ENCODE results near the gene RXYLT1. TPM values are rescaled to one million over a fixed set of nuclear protein-coding genes. Genes with fewer than 3 reads are reported as not detected.
A peak's percentile ranks its signal among the peaks of the same experiment; 100 is the strongest.

Gene RXYLT1
- total and polyA plus RNA-seq, 11 donors: 7.6 to 28.3 (median 20.7) TPM

DNA sequence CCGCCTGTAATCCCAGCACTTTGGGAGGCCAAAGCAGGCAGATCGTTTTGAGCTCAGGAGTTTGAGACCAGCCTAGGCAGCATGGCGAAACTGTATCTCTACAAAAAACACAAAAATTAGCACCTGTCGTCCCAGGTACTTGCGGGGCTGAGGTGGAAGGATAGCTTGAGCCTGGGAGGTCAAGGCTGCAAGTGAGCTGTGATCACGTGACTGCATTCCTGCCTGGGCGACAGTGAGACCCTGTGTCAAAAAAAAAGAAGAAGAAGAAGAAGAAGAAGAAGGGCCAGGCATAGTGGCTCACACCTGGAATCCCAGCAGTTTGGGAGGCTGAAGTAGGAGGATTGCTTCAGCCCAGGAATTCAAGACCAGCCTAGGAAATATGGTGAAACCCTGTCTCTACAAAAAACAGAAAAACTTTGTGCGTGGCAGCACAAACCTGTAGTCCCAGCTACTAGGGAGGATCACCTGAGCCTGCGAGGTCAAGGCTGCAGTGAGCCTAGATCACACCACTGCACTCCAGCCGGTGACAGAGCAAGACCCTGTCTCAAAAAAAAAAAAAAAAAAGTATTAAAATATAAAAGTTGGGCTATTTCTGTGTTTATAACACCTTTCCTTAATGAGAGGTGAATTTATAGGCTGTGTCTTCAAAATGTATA is 15.5 kb downstream of the RXYLT1 start:
- WGBS, 4 donors: 86 to 92% (median 88%) methylated on average over 10 of the region's 10 CpGs
- H3K4me1 ChIP-seq: peaks cover 0 to 3% (median 0%) of the 10 kb centered on the region in 12 donors
- intact Hi-C loops (cut with DNase I): loop anchor here in 4 of 10 donors (5.0 to 10.0 kb wide), 4 partner anchors 120 to 693 kb away; partner anchors contain the start of gene DPY19L2 (in 1 of the 4)
- ATAC-seq (no peak), DNase-seq (no peak)
- no peak overlapping the region for H3K4me3 ChIP-seq
- H3K27me3 ChIP-seq: no peaks in the 10 kb centered on the region
- no peak for TF ChIP-seq POLR2A (IDR thresholded peaks at IDR 0.05)
- TF ChIP-seq, protein P1, sequence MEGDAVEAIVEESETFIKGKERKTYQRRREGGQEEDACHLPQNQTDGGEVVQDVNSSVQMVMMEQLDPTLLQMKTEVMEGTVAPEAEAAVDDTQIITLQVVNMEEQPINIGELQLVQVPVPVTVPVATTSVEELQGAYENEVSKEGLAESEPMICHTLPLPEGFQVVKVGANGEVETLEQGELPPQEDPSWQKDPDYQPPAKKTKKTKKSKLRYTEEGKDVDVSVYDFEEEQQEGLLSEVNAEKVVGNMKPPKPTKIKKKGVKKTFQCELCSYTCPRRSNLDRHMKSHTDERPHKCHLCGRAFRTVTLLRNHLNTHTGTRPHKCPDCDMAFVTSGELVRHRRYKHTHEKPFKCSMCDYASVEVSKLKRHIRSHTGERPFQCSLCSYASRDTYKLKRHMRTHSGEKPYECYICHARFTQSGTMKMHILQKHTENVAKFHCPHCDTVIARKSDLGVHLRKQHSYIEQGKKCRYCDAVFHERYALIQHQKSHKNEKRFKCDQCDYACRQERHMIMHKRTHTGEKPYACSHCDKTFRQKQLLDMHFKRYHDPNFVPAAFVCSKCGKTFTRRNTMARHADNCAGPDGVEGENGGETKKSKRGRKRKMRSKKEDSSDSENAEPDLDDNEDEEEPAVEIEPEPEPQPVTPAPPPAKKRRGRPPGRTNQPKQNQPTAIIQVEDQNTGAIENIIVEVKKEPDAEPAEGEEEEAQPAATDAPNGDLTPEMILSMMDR (IDR thresholded peaks at IDR 0.05): no peak
- no peaks in the 10 kb centered on the region for H3K9me3 ChIP-seq
- H3K36me3 ChIP-seq: peaks cover 0 to 27% (median 17%) of the 10 kb centered on the region in 9 donors
- H3K27ac ChIP-seq: no peak overlapping the region

DNA sequence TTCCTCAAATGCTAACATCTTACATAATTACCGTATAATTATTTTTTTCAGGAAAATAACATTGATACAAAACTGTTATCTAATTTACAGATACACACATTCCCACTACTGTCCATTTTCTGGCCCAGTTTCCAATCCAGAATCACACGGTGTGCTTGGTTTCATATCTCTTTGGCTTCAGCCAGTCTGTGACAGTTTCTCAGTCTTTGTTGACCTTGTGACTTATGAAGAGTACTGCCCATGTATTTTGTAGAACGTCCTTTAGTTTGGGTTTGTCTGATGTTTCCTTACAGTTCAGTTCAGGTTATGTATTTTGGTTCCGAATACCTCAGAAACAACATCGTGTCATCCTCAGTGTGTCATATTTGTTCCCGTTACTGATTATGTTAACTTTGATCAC is 16.2 kb downstream of the RXYLT1 start:
- peak; percentile 36 to 75 (median 64) for ATAC-seq
- no peaks in the 10 kb centered on the region for H3K9me3 ChIP-seq
- WGBS, 4 donors: 59 to 73% (median 67%) methylated on average over 6 of the region's 6 CpGs

GRCh38 chr12:63802012-63802608 is 22.4 kb downstream of the RXYLT1 start:
- DNase-seq: no peak
- Histone ChIP-seq H3K4me1 (no peaks in the 10 kb centered on the region), H3K36me3 (peaks cover 0 to 33% (median 15%) of the 10 kb centered on the region in 9 donors), H3K9me3 (no peaks in the 10 kb centered on the region), H3K4me3 (no peak overlapping the region), H3K27me3 (no peaks in the 10 kb centered on the region), H3K27ac (no peak overlapping the region)
- ATAC-seq: no peak
- 64 to 72% (median 67%) methylated on average over 6 of the region's 6 CpGs for WGBS, 4 donors
- no peak for TF ChIP-seq POLR2A (IDR thresholded peaks at IDR 0.05)
- TF ChIP-seq, protein P1 (IDR thresholded peaks at IDR 0.05): peak; percentile 34 to 71 (median 60)
- intact Hi-C loops (cut with DNase I): loop anchor here in 8 of 10 donors (5.0 to 10.0 kb wide), 8 partner anchors 127 to 700 kb away; partner anchors contain the start of gene DPY19L2 (in 1 of the 8)

More for the DNA sequence above, 16.2 kb downstream of the RXYLT1 start:
- Histone ChIP-seq H3K4me1 (peaks cover 0 to 3% (median 0%) of the 10 kb centered on the region in 12 donors), H3K4me3 (no peak overlapping the region), H3K27ac (no peak overlapping the region), H3K36me3 (peaks cover 0 to 19% (median 10%) of the 10 kb centered on the region in 9 donors), H3K27me3 (no peaks in the 10 kb centered on the region)
- intact Hi-C loops (cut with DNase I): loop anchor here in 4 of 10 donors (5.0 to 10.0 kb wide), 4 partner anchors 121 to 694 kb away; partner anchors contain the start of gene DPY19L2 (in 1 of the 4)
- DNase-seq: no peak
- TF ChIP-seq, protein P1 (IDR thresholded peaks at IDR 0.05): no peak
- TF ChIP-seq POLR2A (IDR thresholded peaks at IDR 0.05): no peak

DNA sequence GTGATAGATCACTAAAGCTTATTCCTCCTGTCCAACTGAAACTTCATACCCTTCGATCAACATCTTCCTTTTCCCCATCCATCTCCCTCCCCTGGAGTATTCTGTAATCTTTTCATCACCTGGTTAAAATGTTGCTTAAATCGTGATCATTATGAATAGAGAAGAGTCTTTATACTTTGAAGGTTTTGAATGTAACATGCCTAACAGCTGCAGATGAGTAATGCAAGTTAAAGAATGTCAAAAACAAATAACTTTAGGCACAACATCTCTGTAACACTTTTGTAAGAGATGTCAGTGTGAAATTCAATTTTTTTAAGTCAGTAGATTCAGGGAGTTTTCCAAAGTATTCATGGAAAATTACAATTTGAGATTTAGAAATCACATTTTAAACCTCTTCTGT is 25.0 kb downstream of the RXYLT1 start:
- H3K4me3 ChIP-seq: no peak overlapping the region
- 81 to 88% (median 87%) methylated on average over 2 of the region's 2 CpGs for WGBS, 4 donors
- TF ChIP-seq POLR2A (IDR thresholded peaks at IDR 0.05): no peak
- TF ChIP-seq, protein P1 (IDR thresholded peaks at IDR 0.05): no peak
- no peak overlapping the region for H3K27ac ChIP-seq
- H3K9me3 ChIP-seq: no peaks in the 10 kb centered on the region
- intact Hi-C loops (cut with DNase I): loop anchor here in 9 of 10 donors (5.0 to 10.0 kb wide), 8 partner anchors 130 to 702 kb away; partner anchors contain the start of gene DPY19L2 (in 1 of the 9)
- H3K4me1 ChIP-seq: no peaks in the 10 kb centered on the region
- H3K36me3 ChIP-seq: peaks cover 0 to 54% (median 38%) of the 10 kb centered on the region in 9 donors
- DNase-seq (no peak), ATAC-seq (no peak)
- no peaks in the 10 kb centered on the region for H3K27me3 ChIP-seq

All from heart left ventricle (tissue), 16 donors.